ENCODE data around the gene LTB. TPM values are rescaled to one million over a fixed set of nuclear protein-coding genes. Genes with fewer than 3 reads are reported as not detected.

The LTB gene
- total and polyA plus RNA-seq, 4 donors: 0.67 to 5.3 (median 1.5) TPM

- peak; percentile 90 for TF ChIP-seq ZBTB33 (IDR thresholded peaks at IDR 0.05)
- TF ChIP-seq JUND (IDR thresholded peaks at IDR 0.05): peak in 1 of 2 donors; percentile 18
- peak; percentile 93 to 95 for TF ChIP-seq RXRA (IDR thresholded peaks at IDR 0.05)
- TF ChIP-seq HNF4A (conservative IDR thresholded peaks at IDR 0.05): peak; percentile 27 to 33
- peak; percentile 88 for TF ChIP-seq MAX (IDR thresholded peaks at IDR 0.05)
- TF ChIP-seq SP1 (IDR thresholded peaks at IDR 0.05): peak; percentile 75
- peak; percentile 9 for TF ChIP-seq FOXA2 (IDR thresholded peaks at IDR 0.05)
- peak; percentile 77 to 95 for TF ChIP-seq GABPA (IDR thresholded peaks at IDR 0.05 in 1 of 2, conservative IDR thresholded peaks at IDR 0.05 in 1 of 2)
- TF ChIP-seq, protein P1, sequence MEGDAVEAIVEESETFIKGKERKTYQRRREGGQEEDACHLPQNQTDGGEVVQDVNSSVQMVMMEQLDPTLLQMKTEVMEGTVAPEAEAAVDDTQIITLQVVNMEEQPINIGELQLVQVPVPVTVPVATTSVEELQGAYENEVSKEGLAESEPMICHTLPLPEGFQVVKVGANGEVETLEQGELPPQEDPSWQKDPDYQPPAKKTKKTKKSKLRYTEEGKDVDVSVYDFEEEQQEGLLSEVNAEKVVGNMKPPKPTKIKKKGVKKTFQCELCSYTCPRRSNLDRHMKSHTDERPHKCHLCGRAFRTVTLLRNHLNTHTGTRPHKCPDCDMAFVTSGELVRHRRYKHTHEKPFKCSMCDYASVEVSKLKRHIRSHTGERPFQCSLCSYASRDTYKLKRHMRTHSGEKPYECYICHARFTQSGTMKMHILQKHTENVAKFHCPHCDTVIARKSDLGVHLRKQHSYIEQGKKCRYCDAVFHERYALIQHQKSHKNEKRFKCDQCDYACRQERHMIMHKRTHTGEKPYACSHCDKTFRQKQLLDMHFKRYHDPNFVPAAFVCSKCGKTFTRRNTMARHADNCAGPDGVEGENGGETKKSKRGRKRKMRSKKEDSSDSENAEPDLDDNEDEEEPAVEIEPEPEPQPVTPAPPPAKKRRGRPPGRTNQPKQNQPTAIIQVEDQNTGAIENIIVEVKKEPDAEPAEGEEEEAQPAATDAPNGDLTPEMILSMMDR (IDR thresholded peaks at IDR 0.05; ENCODE audit: low read depth, low read length, missing input control): peak; percentile 0
- peak; percentile 48 for TF ChIP-seq FOXA1 (IDR thresholded peaks at IDR 0.05)
- TF ChIP-seq NR2F2 (IDR thresholded peaks at IDR 0.05): peak; percentile 64
- TF ChIP-seq EGR1 (IDR thresholded peaks at IDR 0.05; ENCODE audit: low read depth in 2 of 2): peak in 1 of 2 donors; percentile 73
- TF ChIP-seq TAF1 (conservative IDR thresholded peaks at IDR 0.05): peak; percentile 100
- peak; percentile 99 for TF ChIP-seq YY1 (IDR thresholded peaks at IDR 0.05)
- peak; percentile 21 for TF ChIP-seq ATF3 (IDR thresholded peaks at IDR 0.05)
- peak; percentile 15 to 24 for TF ChIP-seq RAD21 (IDR thresholded peaks at IDR 0.05)
- TF ChIP-seq REST (IDR thresholded peaks at IDR 0.05): no peak
- no peak for TF ChIP-seq HNF4G (IDR thresholded peaks at IDR 0.05)
- Histone ChIP-seq H3K27me3 (ENCODE audit: control insufficient read depth in 4 of 4, insufficient read depth in 4 of 4, low read length in 3 of 4) (no peaks in the 10 kb centered on the region), H3K27ac (ENCODE audit: low read depth in 1 of 2, low read length in 2 of 2) (peak within 1 kb of the TSS; percentile 99), H3K4me3 (ENCODE audit: low read depth in 1 of 3, low read length in 3 of 3) (peak within 1 kb of the TSS; percentile 73 to 100 (median 98)), H3K9me3 (ENCODE audit: control insufficient read depth in 4 of 4, low read length in 3 of 4) (no peaks in the 10 kb centered on the region), H3K4me1 (ENCODE audit: control insufficient read depth in 4 of 4, insufficient read depth in 4 of 4, low read length in 3 of 4) (peaks cover 5 to 38% (median 30%) of the 10 kb centered on the region in 4 donors), H3K36me3 (ENCODE audit: control insufficient read depth in 4 of 4, insufficient read depth in 3 of 4, low read depth in 1 of 4, low read length in 3 of 4) (peaks cover 2 to 21% (median 16%) of the 10 kb centered on the region in 4 donors), H3K9ac (ENCODE audit: low read depth in 1 of 2, low read length in 2 of 2) (peak within 1 kb of the TSS; percentile 99 to 100)
- DNase-seq (ENCODE audit: low spot score): peak; percentile 89
- under 1% methylated on average over 43 of the region's 43 CpGs for WGBS
These were observed 40.3 kb downstream of the LTB start, which contains the start of gene DDX39B for GRCh38 chr6:31541658-31542521. DDX39B (minus strand) TSS chr6:31542003; CDS start chr6:31540532, 1,471 bp downstream.

All from liver (tissue), 9 donors.